ENCODE data around the gene RNF225.
"Not testable (repeated sequence)": the region's sequence is repeated elsewhere in the genome, so short reads cannot be mapped to it uniquely, and the experiment has no call there.

The RNF225 gene

GRCh38 chr19:58395220-58395978 is at the start of gene RNF225:
Gene RNF225 (plus strand): TSS chr19:58395656. CDS start chr19:58396090, 434 bp downstream.
- no peak for DNase-seq

DNA sequence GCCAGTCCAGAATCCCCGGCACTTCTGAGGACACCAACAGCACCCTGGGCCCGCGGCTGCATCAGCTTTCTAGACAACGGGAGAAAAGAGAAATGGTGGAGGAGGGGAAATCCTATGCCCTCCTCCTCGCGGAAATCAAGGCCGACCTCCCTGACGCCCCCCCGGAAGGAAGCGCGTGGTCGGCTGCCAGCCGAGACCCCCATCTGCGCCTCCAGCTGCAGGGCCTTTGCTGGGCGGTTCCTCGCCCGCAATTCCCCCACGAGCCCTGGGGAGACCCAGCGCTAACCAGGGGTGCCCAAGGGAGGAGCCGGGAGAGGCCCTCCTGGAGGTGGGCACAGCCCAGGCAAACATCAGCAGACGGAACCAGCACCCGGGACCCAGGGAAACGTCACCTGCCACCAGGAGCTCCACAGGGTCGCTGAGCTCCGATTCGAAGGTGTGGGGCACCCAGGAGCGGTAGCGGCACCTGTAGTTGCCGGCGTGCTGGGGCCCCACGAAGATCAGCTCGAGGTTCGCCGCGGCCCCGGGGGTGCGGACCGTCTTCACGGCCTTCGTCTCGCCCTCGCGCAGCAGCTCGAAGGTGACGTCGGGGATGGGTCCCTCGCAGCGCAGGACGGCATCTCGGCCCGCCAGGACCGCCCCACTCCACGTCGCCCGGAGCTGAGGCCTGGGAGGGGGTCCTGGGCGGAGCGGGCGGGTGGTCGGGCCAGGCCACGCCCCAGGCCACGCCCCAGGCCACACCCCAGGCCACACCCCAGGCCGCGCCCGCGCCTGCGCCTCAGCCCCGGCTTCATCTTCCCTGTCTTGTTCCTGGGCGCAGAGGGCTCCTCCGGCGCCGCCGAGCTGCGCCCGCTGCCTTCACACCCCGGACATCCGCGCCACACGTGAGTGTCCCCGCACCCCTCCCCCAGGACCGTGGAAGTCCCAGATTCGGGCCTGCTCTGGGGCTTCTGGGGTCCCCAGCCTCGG is 48.2 kb upstream of the RNF225 start:
- no peak for DNase-seq

- not testable (repeated sequence) for DNase-seq
Observed at GRCh38 chr19:58348080-58348479, 47.4 kb upstream of the RNF225 start.

GRCh38 chr19:58349590-58349989 is 45.9 kb upstream of the RNF225 start:
- DNase-seq, result no peak

DNA sequence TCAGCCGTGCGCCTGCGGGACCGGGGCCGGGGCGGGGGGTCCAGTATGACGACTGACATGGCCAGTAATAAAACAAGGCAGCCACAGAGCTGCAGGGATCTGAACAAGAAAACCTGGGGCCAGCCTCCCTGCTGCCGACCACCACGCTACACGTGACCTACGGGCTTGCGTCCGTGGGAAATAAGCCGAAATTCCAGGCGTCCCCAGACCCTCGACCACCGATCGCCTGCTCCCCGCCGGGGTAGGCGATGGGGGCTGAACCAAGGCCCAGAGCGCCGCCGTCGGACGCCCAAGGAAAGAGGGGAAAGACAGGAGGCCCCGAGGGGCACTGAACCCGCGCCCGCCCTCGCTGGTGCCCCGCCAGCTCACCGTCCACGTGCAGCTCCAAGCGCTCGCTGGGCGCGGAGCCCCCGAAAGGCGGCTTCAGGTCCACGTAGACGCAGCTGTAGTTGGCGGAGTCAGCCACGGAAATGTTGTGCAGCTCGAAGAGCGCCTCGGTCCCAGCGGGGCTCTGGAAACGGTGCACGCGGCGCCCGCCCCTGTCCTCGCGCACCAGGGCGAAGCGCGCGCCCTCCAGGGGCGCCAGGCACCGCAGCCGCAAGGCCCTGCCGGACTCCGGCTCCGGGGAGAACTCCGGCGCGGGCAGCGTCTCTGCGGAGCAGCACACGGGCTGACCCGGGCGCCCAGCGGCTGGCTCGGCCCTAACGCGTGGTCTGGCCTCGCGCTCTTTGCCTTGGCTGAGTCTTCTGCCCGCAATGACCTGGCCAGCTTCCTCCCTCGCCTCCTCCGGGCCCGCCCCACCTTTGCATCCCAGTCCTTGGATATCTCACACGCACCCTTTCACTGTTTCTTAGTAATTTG is 45.2 kb upstream of the RNF225 start:
- DNase-seq, result no peak

DNA sequence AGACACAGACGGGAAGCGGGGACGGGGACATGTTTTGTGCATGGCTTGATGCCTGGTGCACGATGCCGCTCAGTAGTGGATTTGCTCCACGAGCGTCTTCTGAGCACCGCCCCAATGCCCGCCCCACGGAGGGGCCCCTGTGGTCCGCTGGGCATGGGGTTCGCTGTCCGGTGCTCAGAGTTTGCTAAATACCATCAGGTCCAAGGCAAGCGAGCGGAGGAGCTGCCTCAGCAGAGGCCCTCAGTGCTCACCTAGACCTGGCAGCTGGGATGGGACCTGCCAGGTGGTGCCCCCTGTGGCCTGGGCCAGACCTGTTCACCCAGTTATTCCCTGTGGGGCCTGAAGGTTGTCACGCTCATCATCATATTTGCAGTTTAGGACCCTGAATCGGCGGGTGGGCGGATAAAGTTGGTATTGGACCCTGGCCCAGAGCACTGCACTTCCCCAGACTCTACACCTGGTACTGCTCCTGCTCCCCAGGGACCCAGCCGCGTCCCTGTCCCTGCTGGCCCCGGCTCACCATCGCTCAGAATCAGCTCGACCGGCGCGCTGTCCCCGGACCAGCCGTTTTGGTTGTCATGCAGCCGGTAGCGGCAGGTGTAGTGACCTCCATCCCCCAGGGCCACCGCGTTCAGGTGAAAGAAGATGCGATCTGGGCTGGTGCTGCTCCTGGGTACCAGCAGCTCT is 44.4 kb upstream of the RNF225 start:
- no peak for DNase-seq

GRCh38 chr19:58351558-58351878 is 43.9 kb upstream of the RNF225 start:
- no peak for DNase-seq

- DNase-seq, result no peak
Observed at GRCh38 chr19:58351990-58352755, 43.3 kb upstream of the RNF225 start.

- DNase-seq, result no peak
Observed at GRCh38 chr19:58352760-58353671, 42.4 kb upstream of the RNF225 start, which contains the start of gene A1BG. Gene A1BG (minus strand): TSS chr19:58353492. CDS start chr19:58353437, 55 bp downstream.

- no peak for DNase-seq
Observed at GRCh38 chr19:58353717-58354477, 41.6 kb upstream of the RNF225 start.

DNA sequence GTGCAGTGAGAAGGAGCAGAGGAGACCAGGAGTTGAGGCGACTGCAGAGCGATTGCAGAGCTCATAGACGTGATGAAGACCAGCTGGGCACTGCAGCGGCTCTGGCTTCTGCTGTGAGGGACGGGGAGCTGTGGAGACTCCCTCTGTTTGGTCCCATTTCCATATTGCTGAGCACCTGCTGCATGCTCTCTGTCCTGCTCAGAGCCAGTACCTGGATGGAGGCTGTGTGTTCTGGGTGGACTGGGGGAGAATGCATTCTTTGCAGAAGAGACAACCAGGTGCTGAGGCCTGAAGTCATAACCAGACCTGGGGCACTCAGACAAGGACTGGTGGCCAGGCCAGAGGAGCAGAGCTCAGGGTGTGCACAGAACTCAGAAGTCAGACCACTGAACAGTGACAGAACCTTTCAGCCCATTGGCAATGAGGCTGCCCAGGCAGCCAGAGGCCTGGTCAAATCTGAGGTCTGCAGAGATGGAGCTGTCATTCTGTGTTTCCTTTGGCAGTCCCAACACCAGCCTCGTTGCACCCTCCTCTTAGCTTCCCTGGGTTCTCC is 40.9 kb upstream of the RNF225 start:
- no peak for DNase-seq

DNA sequence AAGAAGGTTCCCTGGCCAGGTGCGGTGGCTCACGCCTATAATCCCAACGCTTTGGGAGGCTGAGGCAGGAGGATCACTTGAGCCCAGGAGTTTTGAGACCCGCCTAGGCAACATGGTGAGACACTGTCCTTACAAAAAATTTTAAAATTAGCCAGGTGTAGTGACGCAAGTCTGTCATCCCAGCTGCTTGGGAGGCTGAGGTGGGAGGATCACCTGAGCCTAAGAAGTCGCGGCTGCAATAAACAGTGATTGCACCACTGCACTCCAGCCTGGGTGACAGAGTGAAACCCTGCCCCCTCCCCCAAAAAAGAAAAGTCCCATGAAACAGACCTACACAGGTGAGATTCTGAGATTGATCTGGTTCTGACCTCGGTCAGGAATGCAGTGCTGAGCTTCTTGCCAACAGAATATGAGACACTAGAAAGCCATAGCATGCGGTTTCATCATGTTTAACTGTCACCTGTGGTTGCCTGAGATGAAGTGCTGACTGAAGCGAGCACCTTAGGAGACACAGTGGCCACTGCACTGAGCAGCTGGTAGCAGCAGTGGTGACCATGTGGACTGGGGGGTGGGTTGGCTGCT is 40.1 kb upstream of the RNF225 start:
- no peak for DNase-seq

GRCh38 chr19:58355908-58356765 is 39.3 kb upstream of the RNF225 start:
- DNase-seq, result no peak

GRCh38 chr19:58356766-58357480 is 38.5 kb upstream of the RNF225 start:
- DNase-seq, result no peak

- no peak for DNase-seq
Observed at GRCh38 chr19:58357481-58358145, 37.8 kb upstream of the RNF225 start.

- no peak for DNase-seq
Observed at GRCh38 chr19:58361900-58362271, 33.6 kb upstream of the RNF225 start.
